Activated CD4-positive, alpha-beta T cell treated with anti-CD3 and anti-CD28 coated beads for 36 hours (primary cell): ENCODE data around the gene SNRK. TPM values are rescaled to one million over a fixed set of nuclear protein-coding genes. Genes with fewer than 3 reads are reported as not detected.
A peak's percentile ranks its signal among the peaks of the same experiment; 100 is the strongest.
"Not testable (repeated sequence)": the region's sequence is repeated elsewhere in the genome, so short reads cannot be mapped to it uniquely, and the experiment has no call there.

ENCODE experiments used
- ATAC-seq: fragments of 200-7000 bp; cut with Tn5 transposase; one replicate; pipeline ENCODE4 v1.10.0; 2021; ENCODE audit warnings: mild to moderate bottlenecking, moderate library complexity
- CTCF ChIA-PET: fragments of 350-600 bp; sonication (Branson Sonifier 250); formaldehyde crosslinking; loops from one replicate; lab custom pipeline; 2021; ENCODE audit warnings: antibody characterized with exemption; lab: Charles Lee
- POLR2A ChIA-PET: fragments of 350-600 bp; sonication (Branson Sonifier 250); formaldehyde crosslinking; loops from one replicate; lab custom pipeline; 2021; ENCODE audit warnings: antibody characterized with exemption, inconsistent platforms; lab: Charles Lee
- DNase-seq: peaks from one replicate; pipeline ENCODE4 v3.0.0-alpha.2; 2020
- H3K27ac Mint-ChIP-seq: one replicate; pipeline ENCODE4 v1.8.0; 2021; ENCODE audit warnings: mixed read lengths
- H3K27me3 Mint-ChIP-seq: one replicate; pipeline ENCODE4 v1.8.0; 2021; ENCODE audit warnings: mixed read lengths
- H3K36me3 Mint-ChIP-seq: one replicate; pipeline ENCODE4 v1.8.0; 2021; ENCODE audit warnings: low read depth, mixed read lengths
- H3K4me1 Mint-ChIP-seq: one replicate; pipeline ENCODE4 v1.8.0; 2021; ENCODE audit warnings: mixed read lengths
- H3K4me3 Mint-ChIP-seq: one replicate; pipeline ENCODE4 v1.8.0; 2021; ENCODE audit warnings: mild to moderate bottlenecking, moderate library complexity, mixed read lengths
- H3K9me3 Mint-ChIP-seq: one replicate; pipeline ENCODE4 v1.8.0; 2021; ENCODE audit warnings: low read depth, mixed read lengths
- intact Hi-C, 2 experiments: fragments of 100-400 bp; cut with DNase I in 1 of 2; cut with micrococcal nuclease in 1 of 2; formaldehyde crosslinking; loops; one replicate each; pipeline versions ENCODE4 v1.14.2 to v1.15.1; 2022 to 2024; cut with DNase I, micrococcal nuclease
- total RNA-seq, 2 experiments: library from RNA; stranded (reverse); gene quantifications; one replicate each; pipeline ENCODE4 v1.2.3, GENCODE V29; 2021

Gene SNRK
- total RNA-seq, 2 experiments from 2014 or later: 19.5 to 22.9 TPM

GRCh38 chr3:43345877-43346276 is 59.5 kb downstream of the SNRK start:
- ChIA-PET CTCF (interaction anchor here (0.5 to 3.4 kb wide), 6 partner anchors 9 to 768 kb away, joined by 3 to 19 read pairs (median 4); no protein-coding TSS in a partner anchor), POLR2A (no interaction called here)
- peak overlapping the region; percentile 59 for H3K27ac Mint-ChIP-seq
- peaks cover 70% of the 10 kb centered on the region for H3K4me1 Mint-ChIP-seq
- intact Hi-C loops: no loop called here
- H3K27me3 Mint-ChIP-seq: no peaks in the 10 kb centered on the region
- DNase-seq (peak; percentile 44), ATAC-seq (peak; percentile 86)
- H3K4me3 Mint-ChIP-seq: no peak overlapping the region
- H3K36me3 Mint-ChIP-seq: peaks cover 80% of the 10 kb centered on the region
- no peaks in the 10 kb centered on the region for H3K9me3 Mint-ChIP-seq

- Mint-ChIP-seq H3K9me3 (peaks cover 10% of the 10 kb centered on the region), H3K4me1 (peaks cover 65% of the 10 kb centered on the region), H3K4me3 (no peak overlapping the region), H3K27ac (peak overlapping the region; percentile 85), H3K27me3 (no peaks in the 10 kb centered on the region), H3K36me3 (peaks cover 87% of the 10 kb centered on the region)
- intact Hi-C loops: no loop called here
- POLR2A ChIA-PET: no interaction called here
- CTCF ChIA-PET: interaction anchor here (1.4 to 3.4 kb wide), 2 partner anchors 9 to 11 kb away, joined by 5 to 19 read pairs; no protein-coding TSS in a partner anchor
- DNase-seq (peak; percentile 38), ATAC-seq (peak; percentile 34)
Measured at GRCh38 chr3:43346978-43347749, 60.8 kb downstream of the SNRK start.

GRCh38 chr3:43347774-43348173 is 61.4 kb downstream of the SNRK start:
- intact Hi-C loops: no loop called here
- H3K27me3 Mint-ChIP-seq: no peaks in the 10 kb centered on the region
- H3K36me3 Mint-ChIP-seq: peaks cover 86% of the 10 kb centered on the region

GRCh38 chr3:43348350-43348749 is 62.0 kb downstream of the SNRK start:
- H3K27me3 Mint-ChIP-seq: no peaks in the 10 kb centered on the region
- intact Hi-C loops: no loop called here
- no peak for ATAC-seq
- no peak for DNase-seq
- H3K9me3 Mint-ChIP-seq: peaks cover 21% of the 10 kb centered on the region
- H3K36me3 Mint-ChIP-seq: peaks cover 84% of the 10 kb centered on the region
- peaks cover 53% of the 10 kb centered on the region for H3K4me1 Mint-ChIP-seq
- no peak overlapping the region for H3K27ac Mint-ChIP-seq
- POLR2A ChIA-PET: no interaction called here
- H3K4me3 Mint-ChIP-seq: no peak overlapping the region
- CTCF ChIA-PET: interaction anchor here (3.4 kb wide), 1 partner anchor 12 kb away, joined by 19 read pairs; no protein-coding TSS in a partner anchor

More at GRCh38 chr3:43347774-43348173, 61.4 kb downstream of the SNRK start:
- Mint-ChIP-seq H3K4me1 (peaks cover 59% of the 10 kb centered on the region), H3K9me3 (peaks cover 16% of the 10 kb centered on the region), H3K4me3 (no peak overlapping the region), H3K27ac (peak overlapping the region; percentile 85)
- ChIA-PET POLR2A (no interaction called here), CTCF (interaction anchor here (3.4 kb wide), 1 partner anchor 11 kb away, joined by 19 read pairs; no protein-coding TSS in a partner anchor)
- DNase-seq: no peak
- no peak for ATAC-seq

- Mint-ChIP-seq H3K27ac (peak overlapping the region; percentile 27), H3K9me3 (peaks cover 26% of the 10 kb centered on the region), H3K36me3 (peaks cover 84% of the 10 kb centered on the region), H3K4me3 (no peak overlapping the region), H3K4me1 (peaks cover 47% of the 10 kb centered on the region), H3K27me3 (no peaks in the 10 kb centered on the region)
- DNase-seq (no peak), ATAC-seq (no peak)
- ChIA-PET POLR2A (interaction anchor here (0.7 kb wide), 1 partner anchor 39 kb away, joined by 3 read pairs; no protein-coding TSS in a partner anchor), CTCF (interaction anchor here (1.0 kb wide), 1 partner anchor 17 kb away, joined by 3 read pairs; no protein-coding TSS in a partner anchor)
- intact Hi-C loops: no loop called here
Measured at GRCh38 chr3:43348852-43349574, 62.7 kb downstream of the SNRK start.

GRCh38 chr3:43349716-43350115 is 63.4 kb downstream of the SNRK start:
- Mint-ChIP-seq H3K27me3 (no peaks in the 10 kb centered on the region), H3K27ac (no peak overlapping the region), H3K36me3 (peaks cover 86% of the 10 kb centered on the region), H3K4me1 (peaks cover 41% of the 10 kb centered on the region), H3K4me3 (no peak overlapping the region), H3K9me3 (peaks cover 33% of the 10 kb centered on the region)
- ChIA-PET CTCF (interaction anchor here (1.0 kb wide), 1 partner anchor 16 kb away, joined by 3 read pairs; no protein-coding TSS in a partner anchor), POLR2A (no interaction called here)
- intact Hi-C loops: no loop called here
- DNase-seq (no peak), ATAC-seq (no peak)

GRCh38 chr3:43353393-43353792 is 67.1 kb downstream of the SNRK start:
- H3K27ac Mint-ChIP-seq: no peak overlapping the region
- CTCF ChIA-PET: interaction anchor here (0.6 kb wide), 1 partner anchor 233 kb away, joined by 3 read pairs; no protein-coding TSS in a partner anchor
- H3K4me1 Mint-ChIP-seq: peaks cover 11% of the 10 kb centered on the region
- no peaks in the 10 kb centered on the region for H3K27me3 Mint-ChIP-seq
- POLR2A ChIA-PET: no interaction called here
- H3K4me3 Mint-ChIP-seq: no peak overlapping the region
- ATAC-seq (no peak), DNase-seq (no peak)
- intact Hi-C loops: no loop called here
- peaks cover 68% of the 10 kb centered on the region for H3K36me3 Mint-ChIP-seq
- H3K9me3 Mint-ChIP-seq: peaks cover 59% of the 10 kb centered on the region

- Mint-ChIP-seq H3K27me3 (no peaks in the 10 kb centered on the region), H3K9me3 (peaks cover 61% of the 10 kb centered on the region), H3K4me1 (peaks cover 4% of the 10 kb centered on the region), H3K4me3 (no peak overlapping the region), H3K36me3 (peaks cover 61% of the 10 kb centered on the region), H3K27ac (no peak overlapping the region)
- DNase-seq: no peak
- intact Hi-C loops: no loop called here
- ChIA-PET POLR2A (no interaction called here), CTCF (no interaction called here)
- ATAC-seq: no peak
Measured at GRCh38 chr3:43353923-43354670, 67.8 kb downstream of the SNRK start.

GRCh38 chr3:43356033-43356432 is 69.7 kb downstream of the SNRK start:
- ATAC-seq, intact Hi-C loops, POLR2A ChIA-PET, H3K27me3 Mint-ChIP-seq, DNase-seq, H3K4me3 Mint-ChIP-seq, H3K27ac Mint-ChIP-seq, H3K4me1 Mint-ChIP-seq: not testable (repeated sequence)
- H3K36me3 Mint-ChIP-seq: peaks cover 45% of the 10 kb centered on the region
- CTCF ChIA-PET: interaction anchor here (1.1 to 1.7 kb wide), 2 partner anchors 10 to 16 kb away, joined by 3 to 5 read pairs; no protein-coding TSS in a partner anchor
- H3K9me3 Mint-ChIP-seq: peaks cover 61% of the 10 kb centered on the region

GRCh38 chr3:43361077-43361476 is 74.7 kb downstream of the SNRK start:
- DNase-seq (no peak), ATAC-seq (no peak)
- Mint-ChIP-seq H3K36me3 (peaks cover under 1% of the 10 kb centered on the region), H3K4me1 (no peaks in the 10 kb centered on the region), H3K9me3 (peaks cover 14% of the 10 kb centered on the region), H3K27me3 (no peaks in the 10 kb centered on the region), H3K4me3 (no peak overlapping the region), H3K27ac (no peak overlapping the region)
- intact Hi-C loops: no loop called here
- ChIA-PET CTCF (interaction anchor here (0.7 kb wide), 1 partner anchor 17 kb away, joined by 4 read pairs; no protein-coding TSS in a partner anchor), POLR2A (no interaction called here)

GRCh38 chr3:43362183-43362582 is 75.8 kb downstream of the SNRK start:
- no peak overlapping the region for H3K4me3 Mint-ChIP-seq
- H3K4me1 Mint-ChIP-seq: no peaks in the 10 kb centered on the region
- DNase-seq (no peak), ATAC-seq (no peak)
- ChIA-PET CTCF (no interaction called here), POLR2A (no interaction called here)
- no peaks in the 10 kb centered on the region for H3K27me3 Mint-ChIP-seq
- H3K36me3 Mint-ChIP-seq: no peaks in the 10 kb centered on the region
- no peak overlapping the region for H3K27ac Mint-ChIP-seq
- H3K9me3 Mint-ChIP-seq: peaks cover 9% of the 10 kb centered on the region
- intact Hi-C loops: no loop called here
